GM04504 (cell line): Measurements from ENCODE around the gene C11orf91.
"Not testable (repeated sequence)": the region's sequence is repeated elsewhere in the genome, so short reads cannot be mapped to it uniquely, and the experiment has no call there.

Experiments used
- DNase-seq: peaks from one replicate; pipeline ENCODE4 v3.0.0-alpha.2; 2012; ENCODE audit warnings: low read depth

The C11orf91 gene

GRCh38 chr11:33695051-33695566 lies 5.5 kb downstream of the C11orf91 start:
- no peak for DNase-seq

- DNase-seq, result no peak
Observed at GRCh38 chr11:33694346-33695050, 6.1 kb downstream of the C11orf91 start.

- no peak for DNase-seq
Observed at GRCh38 chr11:33692541-33692940, 8.1 kb downstream of the C11orf91 start.

- DNase-seq, result peak; percentile 90
Observed at GRCh38 chr11:33692013-33692504, 8.6 kb downstream of the C11orf91 start.

GRCh38 chr11:33691066-33691864 lies 9.4 kb downstream of the C11orf91 start:
- DNase-seq, result no peak

GRCh38 chr11:33690290-33691065 lies 10.1 kb downstream of the C11orf91 start:
- DNase-seq, result peak; percentile 95

GRCh38 chr11:33689501-33689900 lies 11.1 kb downstream of the C11orf91 start:
- no peak for DNase-seq

GRCh38 chr11:33689085-33689484 lies 11.5 kb downstream of the C11orf91 start:
- no peak for DNase-seq

- no peak for DNase-seq
Observed at GRCh38 chr11:33687733-33688479, 12.7 kb downstream of the C11orf91 start.

GRCh38 chr11:33685082-33685481 lies 15.5 kb downstream of the C11orf91 start:
- no peak for DNase-seq

GRCh38 chr11:33684003-33684706 lies 16.5 kb downstream of the C11orf91 start:
- no peak for DNase-seq

- no peak for DNase-seq
Observed at GRCh38 chr11:33682446-33682845, 18.2 kb downstream of the C11orf91 start.

- DNase-seq, result no peak
Observed at GRCh38 chr11:33682019-33682418, 18.6 kb downstream of the C11orf91 start.

- not testable (repeated sequence) for DNase-seq
Observed at GRCh38 chr11:33678616-33679015, 22.0 kb downstream of the C11orf91 start.

- DNase-seq, result peak; percentile 64
Observed at GRCh38 chr11:33674035-33674814, 26.4 kb downstream of the C11orf91 start.

GRCh38 chr11:33672273-33672672 lies 28.4 kb downstream of the C11orf91 start:
- DNase-seq, result no peak

GRCh38 chr11:33670250-33671011 lies 30.2 kb downstream of the C11orf91 start:
- DNase-seq, result peak; percentile 43

GRCh38 chr11:33669598-33670249 lies 30.9 kb downstream of the C11orf91 start:
- no peak for DNase-seq
